Measurements from ENCODE around the gene FOXF1. TPM values are rescaled to one million over a fixed set of nuclear protein-coding genes. Genes with fewer than 3 reads are reported as not detected.

FOXF1 gene
- total RNA-seq, 1 donor from 2014 or later = 0.33 TPM

- TF ChIP-seq CTCF (IDR thresholded peaks at IDR 0.05; ENCODE audit: borderline replicate concordance) = no peak
- Histone ChIP-seq H3K4me3 (no peak overlapping the region), H3K36me3 (no peaks in the 10 kb centered on the region), H3K27me3 (ENCODE audit: low read depth) (peaks cover 99% of the 10 kb centered on the region), H3K27ac (replicated peaks) (peak overlapping the region; percentile 8), H3K4me1 (peaks cover 4% of the 10 kb centered on the region), H3K9me3 (replicated peaks) (peaks cover 4% of the 10 kb centered on the region)
- intact Hi-C loops (cut with micrococcal nuclease) = no loop called here
- DNase-seq = peak; percentile 25
Observed at GRCh38 chr16:86476956-86477534, 33.3 kb upstream of the FOXF1 start.

GRCh38 chr16:86477642-86478041, 32.7 kb upstream of the FOXF1 start:
- Histone ChIP-seq H3K4me1 (peaks cover 4% of the 10 kb centered on the region), H3K27ac (replicated peaks) (no peak overlapping the region), H3K4me3 (no peak overlapping the region), H3K27me3 (ENCODE audit: low read depth) (peaks cover 99% of the 10 kb centered on the region), H3K36me3 (no peaks in the 10 kb centered on the region), H3K9me3 (replicated peaks) (no peaks in the 10 kb centered on the region)
- TF ChIP-seq CTCF (IDR thresholded peaks at IDR 0.05; ENCODE audit: borderline replicate concordance) = no peak
- DNase-seq = no peak
- intact Hi-C loops (cut with micrococcal nuclease) = no loop called here

GRCh38 chr16:86478779-86479178, 31.5 kb upstream of the FOXF1 start:
- intact Hi-C loops (cut with micrococcal nuclease) = no loop called here
- no peak for TF ChIP-seq CTCF (IDR thresholded peaks at IDR 0.05; ENCODE audit: borderline replicate concordance)
- H3K27me3 ChIP-seq (ENCODE audit: low read depth) = peaks cover 99% of the 10 kb centered on the region
- H3K9me3 ChIP-seq (replicated peaks) = peaks cover 4% of the 10 kb centered on the region
- no peaks in the 10 kb centered on the region for H3K36me3 ChIP-seq
- H3K4me1 ChIP-seq = peaks cover 4% of the 10 kb centered on the region
- no peak for DNase-seq
- no peak overlapping the region for H3K27ac ChIP-seq (replicated peaks)
- no peak overlapping the region for H3K4me3 ChIP-seq

- TF ChIP-seq CTCF (IDR thresholded peaks at IDR 0.05; ENCODE audit: borderline replicate concordance) = no peak
- Histone ChIP-seq H3K27me3 (ENCODE audit: low read depth) (peaks cover 99% of the 10 kb centered on the region), H3K27ac (replicated peaks) (no peak overlapping the region), H3K9me3 (replicated peaks) (peaks cover 11% of the 10 kb centered on the region), H3K36me3 (no peaks in the 10 kb centered on the region), H3K4me3 (no peak overlapping the region), H3K4me1 (peaks cover 4% of the 10 kb centered on the region)
- intact Hi-C loops (cut with micrococcal nuclease) = no loop called here
- DNase-seq = no peak
Observed at GRCh38 chr16:86479419-86479818, 30.9 kb upstream of the FOXF1 start.

- no peak for DNase-seq
- Histone ChIP-seq H3K4me1 (peaks cover 4% of the 10 kb centered on the region), H3K27ac (replicated peaks) (no peak overlapping the region), H3K4me3 (no peak overlapping the region), H3K9me3 (replicated peaks) (peaks cover 17% of the 10 kb centered on the region), H3K27me3 (ENCODE audit: low read depth) (peaks cover 99% of the 10 kb centered on the region), H3K36me3 (no peaks in the 10 kb centered on the region)
- intact Hi-C loops (cut with micrococcal nuclease) = no loop called here
- no peak for TF ChIP-seq CTCF (IDR thresholded peaks at IDR 0.05; ENCODE audit: borderline replicate concordance)
Observed at GRCh38 chr16:86480444-86480843, 29.9 kb upstream of the FOXF1 start.
